Measurements from ENCODE around the gene ANKRD13B.

ANKRD13B gene

DNA sequence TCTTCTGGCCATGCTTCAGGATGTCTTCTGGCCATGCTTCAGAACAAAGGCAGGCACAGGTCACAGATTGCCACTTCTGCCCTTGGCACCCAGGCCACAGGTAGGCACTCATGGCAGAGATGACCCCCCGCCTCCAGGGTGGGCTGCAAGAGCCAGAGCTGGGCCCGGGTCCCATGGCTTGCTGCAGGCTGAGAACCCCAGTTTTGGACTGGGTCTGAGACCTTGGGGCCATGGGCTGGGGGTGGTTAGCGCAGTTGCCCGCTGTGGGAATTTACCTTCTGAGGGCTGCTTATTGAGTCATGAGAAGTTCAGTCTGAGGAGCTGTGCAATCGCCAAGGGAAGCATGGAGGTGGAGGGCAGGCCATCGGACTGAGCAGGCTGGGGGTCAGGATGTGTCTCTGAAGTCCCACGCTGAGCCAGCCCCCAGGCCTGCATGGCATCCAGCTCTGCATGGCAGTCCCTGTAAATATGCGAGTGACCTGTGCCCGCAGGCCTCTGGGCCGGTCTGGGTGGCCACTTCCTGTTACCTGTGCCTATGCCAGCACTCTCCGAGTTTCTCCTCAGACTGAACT, 1.7 kb downstream of the ANKRD13B start:
- no peak for DNase-seq (ENCODE audit: low read depth)

- DNase-seq (ENCODE audit: low read depth): no peak
Measured at GRCh38 chr17:29595107-29595942, 2.4 kb downstream of the ANKRD13B start.

- no peak for DNase-seq (ENCODE audit: low read depth)
Measured at GRCh38 chr17:29595943-29596774, 3.2 kb downstream of the ANKRD13B start.

- no peak for DNase-seq (ENCODE audit: low read depth)
Measured at GRCh38 chr17:29596811-29597210, 3.9 kb downstream of the ANKRD13B start.

DNA sequence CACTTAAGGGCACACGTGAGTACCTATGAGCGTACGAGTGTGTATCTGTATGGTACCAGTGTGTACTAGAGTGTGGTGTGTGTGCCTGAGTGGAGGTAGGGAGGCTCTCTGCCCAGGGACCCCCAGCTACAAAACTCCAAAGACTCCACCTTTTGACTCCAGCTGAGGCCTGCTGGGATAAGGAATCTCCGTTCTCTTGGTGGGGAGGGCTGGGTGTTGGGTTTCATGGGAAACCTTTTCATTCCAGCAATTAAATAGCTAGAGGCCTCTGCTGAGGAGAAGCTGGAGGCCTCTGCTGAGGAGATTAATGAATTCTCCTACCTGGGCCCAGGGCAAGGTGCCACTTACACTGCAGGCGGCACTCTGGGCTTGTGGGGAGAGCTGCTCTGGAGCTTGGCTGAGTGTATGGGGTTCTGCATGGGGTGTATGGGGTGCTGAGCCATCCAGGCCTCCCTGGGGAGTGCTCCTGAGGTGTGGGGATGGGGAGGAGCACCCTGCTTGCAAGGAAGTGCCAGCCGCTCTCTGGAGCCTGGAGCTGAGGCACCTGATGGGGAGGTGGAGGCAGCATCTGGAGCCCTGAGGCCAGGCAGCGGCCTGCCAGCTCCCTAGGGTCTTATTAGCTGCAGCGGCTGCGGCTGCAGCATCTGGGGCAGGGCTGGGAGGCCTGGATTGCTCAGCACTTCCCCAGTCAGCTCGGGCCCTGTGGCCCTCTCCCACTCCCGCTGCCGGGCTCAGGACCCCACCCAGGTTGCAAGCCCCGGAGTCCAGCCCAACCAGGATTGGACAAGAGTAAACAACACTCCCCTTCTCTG, 4.6 kb downstream of the ANKRD13B start:
- DNase-seq (ENCODE audit: low read depth): no peak

GRCh38 chr17:29603109-29603674, 10.3 kb downstream of the ANKRD13B start:
- no peak for DNase-seq (ENCODE audit: low read depth)

DNA sequence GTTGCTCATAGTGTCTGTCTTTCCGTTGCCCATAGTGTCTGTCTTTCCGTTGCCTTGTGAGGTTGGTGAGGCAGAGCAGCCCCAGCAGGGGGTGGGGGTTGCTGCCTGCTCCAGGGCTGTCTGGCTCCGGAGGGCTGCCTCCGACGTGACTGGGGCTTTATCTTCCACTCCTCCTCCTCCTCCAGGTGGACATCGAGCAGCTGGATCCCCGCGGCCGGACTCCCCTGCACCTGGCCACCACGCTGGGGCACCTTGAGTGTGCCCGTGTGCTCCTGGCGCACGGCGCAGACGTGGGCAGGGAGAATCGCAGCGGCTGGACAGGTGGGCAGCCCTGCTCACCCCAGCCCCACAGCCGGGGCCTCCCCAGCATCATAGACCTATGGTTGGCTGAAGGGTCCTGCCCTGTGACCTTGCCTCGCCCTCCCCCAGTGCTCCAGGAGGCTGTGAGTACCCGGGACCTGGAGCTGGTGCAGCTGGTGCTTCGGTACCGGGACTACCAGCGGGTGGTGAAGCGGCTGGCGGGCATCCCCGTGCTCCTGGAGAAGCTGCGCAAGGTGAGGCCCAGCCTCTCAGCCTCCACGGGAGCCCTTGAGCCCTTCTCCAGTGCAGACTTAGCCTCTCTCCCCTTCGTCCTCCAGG, 14.7 kb downstream of the ANKRD13B start:
- DNase-seq (ENCODE audit: low read depth): no peak

- no peak for DNase-seq (ENCODE audit: low read depth)
Measured at GRCh38 chr17:29608986-29609385, 16.1 kb downstream of the ANKRD13B start.

GRCh38 chr17:29610395-29610794, 17.5 kb downstream of the ANKRD13B start:
- no peak for DNase-seq (ENCODE audit: low read depth)

DNA sequence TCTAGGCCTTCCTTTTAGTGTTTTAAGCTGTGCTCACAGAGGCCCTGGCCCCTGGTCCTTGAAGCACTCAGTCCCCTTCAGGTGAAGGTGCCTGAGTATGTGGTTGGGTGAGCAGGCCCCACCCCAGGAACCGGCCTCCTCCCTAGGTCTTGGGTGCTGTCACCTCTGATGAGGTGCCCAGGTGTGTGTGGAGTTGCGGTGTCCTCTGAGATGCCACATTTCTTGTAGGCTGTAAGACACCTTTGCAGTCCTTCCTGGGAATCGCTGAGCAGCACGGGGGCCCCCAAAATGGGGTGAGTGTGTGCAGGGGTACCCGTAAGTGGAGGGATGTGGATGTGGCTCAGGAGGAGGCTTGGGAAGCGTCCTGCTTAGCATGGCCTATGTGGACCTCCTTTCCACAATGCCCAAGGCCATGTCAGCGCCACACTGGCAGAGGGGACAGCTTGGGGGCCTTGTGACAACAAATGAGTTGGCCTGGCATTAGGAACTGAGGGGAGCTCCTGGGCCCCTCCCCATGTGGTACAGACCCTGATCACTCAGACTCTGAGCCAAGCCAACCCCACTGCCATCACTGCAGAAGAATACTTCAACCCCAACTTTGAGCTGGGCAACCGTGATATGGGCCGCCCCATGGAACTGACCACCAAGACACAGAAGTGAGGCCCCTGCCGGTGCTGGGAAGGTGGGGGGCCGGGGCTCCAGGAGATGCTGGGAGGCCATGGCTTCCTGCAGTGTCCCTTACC, 18.6 kb downstream of the ANKRD13B start:
- no peak for DNase-seq (ENCODE audit: low read depth)

GRCh38 chr17:29612094-29612403, 19.1 kb downstream of the ANKRD13B start:
- no peak for DNase-seq (ENCODE audit: low read depth)

DNA sequence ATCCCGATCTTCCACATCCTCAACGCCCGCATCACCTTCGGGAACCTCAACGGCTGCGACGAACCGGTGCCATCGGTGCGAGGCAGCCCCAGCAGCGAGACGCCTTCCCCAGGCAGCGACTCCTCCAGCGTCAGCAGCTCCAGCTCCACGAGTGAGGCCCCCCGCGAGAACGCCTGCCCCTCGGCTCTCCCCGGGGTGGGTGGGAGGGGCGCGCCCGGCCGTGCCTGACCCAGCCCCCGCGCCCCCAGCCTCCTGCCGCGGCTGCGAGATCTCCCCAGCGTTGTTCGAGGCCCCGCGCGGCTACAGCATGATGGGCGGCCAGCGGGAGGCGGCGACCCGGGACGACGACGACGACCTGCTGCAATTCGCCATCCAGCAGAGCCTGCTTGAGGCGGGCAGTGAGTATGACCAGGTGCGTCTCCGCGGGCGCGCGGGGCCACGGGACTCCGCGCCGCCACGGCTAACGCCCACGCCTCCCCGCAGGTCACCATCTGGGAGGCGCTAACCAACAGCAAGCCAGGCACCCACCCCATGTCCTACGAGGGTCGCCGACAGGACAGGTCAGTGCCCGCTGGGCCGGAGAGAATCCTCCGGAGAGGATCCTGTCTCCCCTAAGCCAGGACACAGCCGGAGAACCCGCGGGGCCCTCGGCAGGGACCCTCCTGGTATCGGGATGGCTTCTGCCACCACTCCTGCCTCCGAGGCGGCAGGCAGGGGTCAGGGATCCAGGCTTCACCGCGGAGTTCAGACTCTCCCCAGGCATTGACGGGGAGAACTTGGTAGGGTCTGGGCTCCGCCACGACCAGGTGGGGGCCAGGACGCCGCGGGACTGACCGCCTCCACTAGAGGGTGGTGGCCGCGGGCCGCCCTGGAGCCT, 19.7 kb downstream of the ANKRD13B start:
- no peak for DNase-seq (ENCODE audit: low read depth)

GRCh38 chr17:29613352-29613837, 20.5 kb downstream of the ANKRD13B start:
- DNase-seq (ENCODE audit: low read depth): peak; percentile 87

DNA sequence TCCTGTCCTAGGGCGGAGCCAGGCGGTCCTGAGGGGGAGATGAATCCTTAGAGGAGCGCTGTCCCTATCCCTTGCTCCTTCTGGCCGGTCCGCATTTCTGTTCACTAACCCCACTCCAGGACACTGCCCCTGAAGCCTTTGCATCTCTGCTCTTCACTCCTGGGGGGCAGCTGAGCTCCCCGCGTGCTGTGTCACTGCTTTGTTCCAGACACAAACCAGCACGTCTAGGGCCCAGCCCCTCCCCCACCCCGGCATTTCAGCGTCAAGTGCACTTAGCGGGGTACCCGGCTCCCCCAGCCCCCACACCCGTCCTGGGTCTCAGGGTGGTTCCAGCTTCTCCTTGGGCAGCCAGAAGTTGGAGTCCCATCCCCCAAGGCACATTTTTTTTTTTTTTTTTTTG, 20.9 kb downstream of the ANKRD13B start:
- DNase-seq (ENCODE audit: low read depth): no peak

GRCh38 chr17:29614349-29615047, 21.6 kb downstream of the ANKRD13B start:
- DNase-seq (ENCODE audit: low read depth): no peak

GRCh38 chr17:29615048-29615385, 22.1 kb downstream of the ANKRD13B start:
- DNase-seq (ENCODE audit: low read depth): no peak

- peak; percentile 79 for DNase-seq (ENCODE audit: low read depth)
Measured at GRCh38 chr17:29615492-29616299, 22.8 kb downstream of the ANKRD13B start.

All from activated T-helper 9 cell treated with anti-CD3 and anti-CD28 coated beads, Interleukin-2, amount 50 U/mL, for 16 hours (primary cell).